ENCODE data around the gene OGFOD3. TPM values are rescaled to one million over a fixed set of nuclear protein-coding genes. Genes with fewer than 3 reads are reported as not detected.

Gene OGFOD3
- total and polyA plus RNA-seq, 2 donors (not counting 1 experiment from before 2014, with no cell fraction given), result 22.6 to 30.5 TPM

DNA sequence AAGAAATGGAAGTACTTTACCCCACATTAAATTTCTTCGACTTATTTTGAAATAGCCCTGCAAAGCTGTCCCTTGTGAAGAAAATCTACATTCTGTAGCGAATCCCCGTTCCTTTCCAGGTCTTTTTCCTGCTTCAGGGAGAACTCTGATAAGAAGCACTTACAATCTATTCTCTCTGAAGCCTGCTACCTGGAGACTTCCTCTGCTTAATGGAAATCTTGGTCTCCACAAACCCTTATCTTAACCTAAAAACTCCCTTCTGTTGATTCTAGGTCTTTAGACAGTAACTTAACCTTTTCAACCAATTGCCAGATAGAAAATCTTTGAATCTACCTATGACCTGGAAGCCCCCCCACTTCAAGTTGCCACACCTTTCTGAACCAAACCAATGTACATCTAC lies 33.8 kb upstream of the OGFOD3 start:
- no peak overlapping the region for H3K27ac ChIP-seq (ENCODE audit: low read length in 2 of 2)
- TF ChIP-seq, protein P1, sequence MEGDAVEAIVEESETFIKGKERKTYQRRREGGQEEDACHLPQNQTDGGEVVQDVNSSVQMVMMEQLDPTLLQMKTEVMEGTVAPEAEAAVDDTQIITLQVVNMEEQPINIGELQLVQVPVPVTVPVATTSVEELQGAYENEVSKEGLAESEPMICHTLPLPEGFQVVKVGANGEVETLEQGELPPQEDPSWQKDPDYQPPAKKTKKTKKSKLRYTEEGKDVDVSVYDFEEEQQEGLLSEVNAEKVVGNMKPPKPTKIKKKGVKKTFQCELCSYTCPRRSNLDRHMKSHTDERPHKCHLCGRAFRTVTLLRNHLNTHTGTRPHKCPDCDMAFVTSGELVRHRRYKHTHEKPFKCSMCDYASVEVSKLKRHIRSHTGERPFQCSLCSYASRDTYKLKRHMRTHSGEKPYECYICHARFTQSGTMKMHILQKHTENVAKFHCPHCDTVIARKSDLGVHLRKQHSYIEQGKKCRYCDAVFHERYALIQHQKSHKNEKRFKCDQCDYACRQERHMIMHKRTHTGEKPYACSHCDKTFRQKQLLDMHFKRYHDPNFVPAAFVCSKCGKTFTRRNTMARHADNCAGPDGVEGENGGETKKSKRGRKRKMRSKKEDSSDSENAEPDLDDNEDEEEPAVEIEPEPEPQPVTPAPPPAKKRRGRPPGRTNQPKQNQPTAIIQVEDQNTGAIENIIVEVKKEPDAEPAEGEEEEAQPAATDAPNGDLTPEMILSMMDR (IDR thresholded peaks at IDR 0.05), result no peak
- no peak for TF ChIP-seq EZH2 (IDR thresholded peaks at IDR 0.05; ENCODE audit: borderline replicate concordance, insufficient read depth, low read depth, low read length, poor library complexity, severe bottlenecking)
- ATAC-seq (ENCODE audit: low read depth), result no peak
- no peak for DNase-seq
- WGBS (ENCODE audit: insufficient coverage), result 100% methylated on average over 3 of the region's 3 CpGs
- H3K4me2 ChIP-seq (replicated peaks; ENCODE audit: low read depth, low read length, poor library complexity, severe bottlenecking), result no peak overlapping the region
- H3K36me3 ChIP-seq (replicated peaks in 1 of 2; ENCODE audit: control extremely low read depth in 1 of 2, control insufficient read depth in 1 of 2, extremely low read depth in 1 of 2, insufficient read depth in 2 of 2, low read length in 1 of 2), result peaks cover 1 to 10% of the 10 kb centered on the region in 2 experiments
- Mint-ChIP-seq H3K9me3 (ENCODE audit: insufficient read depth) (no peaks in the 10 kb centered on the region), H3K27me3 (no peaks in the 10 kb centered on the region), H3K4me1 (peaks cover 35% of the 10 kb centered on the region), H3K27ac (peak overlapping the region; percentile 68), H3K4me3 (peak overlapping the region; percentile 54)
- ChIA-PET POLR2A (no interaction called here), CTCF (no interaction called here)
- peaks cover 44% of the 10 kb centered on the region for H3K79me2 ChIP-seq (ENCODE audit: control insufficient read depth, insufficient read depth, low read length)
- peaks cover 20 to 34% of the 10 kb centered on the region in 2 donors for H3K4me1 ChIP-seq (ENCODE audit: control insufficient read depth in 2 of 2, insufficient read depth in 2 of 2, low read length in 2 of 2)
- H2AFZ ChIP-seq (ENCODE audit: insufficient read depth, low read depth, low read length, poor library complexity, severe bottlenecking), result no peak overlapping the region
- H3K4me3 ChIP-seq (ENCODE audit: control extremely low read depth in 1 of 5, extremely low read depth in 1 of 5, insufficient read depth in 1 of 5, low read depth in 2 of 5, low read length in 4 of 5), result no peak overlapping the region
- no peaks in the 10 kb centered on the region for H3K27me3 ChIP-seq (replicated peaks in 1 of 4; ENCODE audit: control extremely low read depth in 1 of 4, control insufficient read depth in 3 of 4, insufficient read depth in 4 of 4, low read length in 3 of 4)
- peaks cover 0 to 4% (median 0%) of the 10 kb centered on the region in 3 donors for H3K9me3 ChIP-seq (ENCODE audit: control extremely low read depth in 1 of 3, control insufficient read depth in 2 of 3, insufficient read depth in 1 of 3, low read length in 2 of 3)
- intact Hi-C loops (cut with micrococcal nuclease), result no loop called here
- H3K9ac ChIP-seq (ENCODE audit: low read length), result no peak overlapping the region
- H4K20me1 ChIP-seq (ENCODE audit: control insufficient read depth, insufficient read depth, low read length, poor library complexity, severe bottlenecking), result no peaks in the 10 kb centered on the region

DNA sequence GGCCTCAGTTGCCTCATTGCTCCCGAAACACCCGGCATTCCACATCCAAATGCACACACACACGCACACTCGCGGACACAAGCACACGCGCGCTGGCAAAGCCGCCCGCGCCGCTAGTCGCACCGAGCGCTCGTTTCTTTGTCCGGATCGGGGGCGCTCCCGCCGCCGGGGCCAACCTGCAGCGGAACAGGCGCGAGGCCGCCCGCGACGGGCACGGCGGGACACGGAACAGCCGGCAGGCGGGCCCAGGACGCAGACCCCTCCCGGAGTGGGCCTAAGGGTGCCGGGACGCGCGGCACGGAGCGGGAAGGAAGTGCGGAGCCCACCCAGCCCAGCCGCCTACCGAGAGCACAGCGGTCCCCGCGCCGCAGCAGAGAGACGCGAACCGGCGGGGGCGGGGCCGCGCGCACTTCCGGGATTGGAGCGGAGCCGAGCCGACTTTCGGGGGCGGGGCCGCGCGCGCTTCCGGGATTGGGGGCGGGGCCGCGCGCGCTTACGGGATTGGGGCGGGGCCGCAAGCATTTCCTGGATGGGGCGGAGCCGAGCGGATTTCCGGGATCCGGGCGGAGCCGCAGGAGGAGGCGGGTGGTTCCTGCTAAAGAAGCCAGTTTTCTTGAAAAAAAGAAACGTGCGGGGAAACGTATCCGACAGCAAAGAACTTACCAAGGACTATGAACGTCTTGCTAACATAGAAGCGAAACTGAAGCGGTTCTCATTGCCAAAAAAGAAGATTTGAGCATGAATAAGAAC lies 32.1 kb upstream of the OGFOD3 start, which contains the start of gene CYBC1:
Gene CYBC1, minus strand, starts transcription at position 396 of the 750 bp plus-strand sequence. CDS start 1,498 bp downstream, outside the sequence.
- Histone ChIP-seq H3K27ac (ENCODE audit: low read length in 2 of 2) (peak within 1 kb of the TSS; percentile 95 to 99), H3K9ac (ENCODE audit: low read length) (peak within 1 kb of the TSS; percentile 98), H3K36me3 (replicated peaks in 1 of 2; ENCODE audit: control extremely low read depth in 1 of 2, control insufficient read depth in 1 of 2, extremely low read depth in 1 of 2, insufficient read depth in 2 of 2, low read length in 1 of 2) (peaks cover 1 to 23% of the 10 kb centered on the region in 2 experiments), H2AFZ (ENCODE audit: insufficient read depth, low read depth, low read length, poor library complexity, severe bottlenecking) (peak within 1 kb of the TSS; percentile 68), H4K20me1 (ENCODE audit: control insufficient read depth, insufficient read depth, low read length, poor library complexity, severe bottlenecking) (peaks cover 13% of the 10 kb centered on the region), H3K9me3 (ENCODE audit: control extremely low read depth in 1 of 3, control insufficient read depth in 2 of 3, insufficient read depth in 1 of 3, low read length in 2 of 3) (peaks cover 0 to 4% (median 0%) of the 10 kb centered on the region in 3 donors), H3K27me3 (replicated peaks in 1 of 4; ENCODE audit: control extremely low read depth in 1 of 4, control insufficient read depth in 3 of 4, insufficient read depth in 4 of 4, low read length in 3 of 4) (no peaks in the 10 kb centered on the region), H3K4me1 (ENCODE audit: control insufficient read depth in 2 of 2, insufficient read depth in 2 of 2, low read length in 2 of 2) (peaks cover 17 to 46% of the 10 kb centered on the region in 2 donors), H3K79me2 (ENCODE audit: control insufficient read depth, insufficient read depth, low read length) (peaks cover 56% of the 10 kb centered on the region), H3K4me3 (ENCODE audit: control extremely low read depth in 1 of 5, extremely low read depth in 1 of 5, insufficient read depth in 1 of 5, low read depth in 2 of 5, low read length in 4 of 5) (peak within 1 kb of the TSS; percentile 81 to 99 (median 93)), H3K4me2 (replicated peaks; ENCODE audit: low read depth, low read length, poor library complexity, severe bottlenecking) (peak within 1 kb of the TSS; percentile 95)
- DNase-seq, result peak; percentile 97
- intact Hi-C loops (cut with micrococcal nuclease), result loop anchor here (1.0 kb wide), 2 partner anchors 8 to 36 kb away; partner anchors contain the start of gene NARF
- WGBS (ENCODE audit: insufficient coverage), result under 1% methylated on average over 88 of the region's 91 CpGs
- ATAC-seq (ENCODE audit: low read depth), result peak; percentile 55
- TF ChIP-seq EZH2 (IDR thresholded peaks at IDR 0.05; ENCODE audit: borderline replicate concordance, insufficient read depth, low read depth, low read length, poor library complexity, severe bottlenecking), result no peak
- TF ChIP-seq, protein P1 (IDR thresholded peaks at IDR 0.05), result no peak
- H3K9me3 Mint-ChIP-seq (ENCODE audit: insufficient read depth), result no peaks in the 10 kb centered on the region
- peak within 1 kb of the TSS; percentile 96 for H3K27ac Mint-ChIP-seq
- H3K27me3 Mint-ChIP-seq, result no peaks in the 10 kb centered on the region
- ChIA-PET POLR2A (interaction anchor here (1.4 to 1.8 kb wide), 2 partner anchors 8 to 33 kb away, joined by 5 to 24 read pairs; partner anchors contain the start of gene NARF), CTCF (interaction anchor here (1.1 to 2.8 kb wide), 2 partner anchors 31 to 352 kb away, joined by 3 to 11 read pairs; partner anchors contain the start of genes FASN and OGFOD3)
- H3K4me3 Mint-ChIP-seq, result peak within 1 kb of the TSS; percentile 88
- peaks cover 40% of the 10 kb centered on the region for H3K4me1 Mint-ChIP-seq
